HepG2 (cell line): ENCODE results near the gene HRG. TPM values are rescaled to one million over a fixed set of nuclear protein-coding genes. Genes with fewer than 3 reads are reported as not detected.

Source experiments
- BRF2 ChIP-seq: sonication (generic); formaldehyde crosslinking; IDR thresholded peaks from 2 replicates; pipeline ENCODE4 v1.8.1; 2022; ENCODE audit warnings: mild to moderate bottlenecking, missing genetic modification reagents
- FOXC1 ChIP-seq: sonication (generic); formaldehyde crosslinking; IDR thresholded peaks from 2 replicates; pipeline ENCODE4 v1.8.0; 2022; ENCODE audit warnings: mild to moderate bottlenecking, missing genetic modification reagents, borderline replicate concordance
- FOXP1 ChIP-seq, 2 experiments: fragments of 450-650 bp in 1 of 2; IDR thresholded peaks; 2 replicates each; pipeline ENCODE4 v1.6.1; 2017 to 2018; ENCODE audit warnings: antibody characterized with exemption in 1 of 2
- HBP1 ChIP-seq: IDR thresholded peaks from 2 replicates; pipeline ENCODE4 v1.6.1; 2016; ENCODE audit warnings: low read depth, control low read depth
- IRX3 ChIP-seq: sonication (generic); formaldehyde crosslinking; IDR thresholded peaks from 2 replicates; pipeline ENCODE4 v1.8.1; 2023; ENCODE audit warnings: mild to moderate bottlenecking, low read depth, missing genetic modification reagents, borderline replicate concordance
- KLF16 ChIP-seq, 2 experiments: sonication (generic) in 1 of 2; formaldehyde crosslinking in 1 of 2; IDR thresholded peaks; 2 replicates each; pipeline versions ENCODE4 v1.6.1 to v1.8.0; 2016 to 2023; ENCODE audit warnings: missing genetic modification reagents in 2 of 2, missing compliant biosample characterization in 1 of 2
- MTA1 ChIP-seq: sonication (generic); formaldehyde crosslinking; IDR thresholded peaks from 2 replicates; pipeline ENCODE4 v1.4.0; 2020; ENCODE audit warnings: missing genetic modification reagents, mild to moderate bottlenecking, borderline replicate concordance
- NFRKB ChIP-seq: fragments of 450-650 bp; IDR thresholded peaks from 2 replicates; pipeline ENCODE4 v1.6.1; 2017
- PBX2 ChIP-seq: IDR thresholded peaks from 2 replicates; pipeline ENCODE4 v1.6.1; 2016; ENCODE audit warnings: control low read depth
- PHF8 ChIP-seq: sonication (generic); formaldehyde crosslinking; IDR thresholded peaks from 2 replicates; pipeline ENCODE4 v1.5.0; 2020; ENCODE audit warnings: missing genetic modification reagents
- PITX1 ChIP-seq: sonication (generic); formaldehyde crosslinking; IDR thresholded peaks from 2 replicates; pipeline ENCODE4 v1.5.1; 2020; ENCODE audit warnings: mild to moderate bottlenecking, missing genetic modification reagents
- RBFOX2 ChIP-seq: fragments of 200-400 bp; formaldehyde crosslinking; IDR thresholded peaks from 2 replicates; pipeline ENCODE4 v1.6.1; 2017; ENCODE audit warnings: low read depth, mild to moderate bottlenecking, low read length
- RBM22 ChIP-seq: fragments of 200-400 bp; formaldehyde crosslinking; optimal IDR thresholded peaks from 2 replicates; pipeline ENCODE3; 2017; ENCODE audit warnings: mild to moderate bottlenecking, low read length, moderate library complexity
- THYN1 ChIP-seq: sonication (generic); formaldehyde crosslinking; IDR thresholded peaks from 2 replicates; pipeline ENCODE4 v1.8.1; 2023; ENCODE audit warnings: low read depth, mild to moderate bottlenecking, moderate library complexity, missing genetic modification reagents, borderline replicate concordance
- ZNF160 ChIP-seq: sonication (generic); formaldehyde crosslinking; IDR thresholded peaks from 2 replicates; pipeline ENCODE4 v1.8.0; 2022; ENCODE audit warnings: mild to moderate bottlenecking, inconsistent platforms, missing genetic modification reagents
- ZNF251 ChIP-seq: sonication (generic); formaldehyde crosslinking; IDR thresholded peaks from 2 replicates; pipeline ENCODE4 v1.9.0; 2021; ENCODE audit warnings: mild to moderate bottlenecking, missing genetic modification reagents
- ZNF329 ChIP-seq: sonication (generic); formaldehyde crosslinking; IDR thresholded peaks from 2 replicates; pipeline ENCODE4 v1.9.0; 2021; ENCODE audit warnings: low read depth, mild to moderate bottlenecking, missing genetic modification reagents
- ZNF556 ChIP-seq: sonication (generic); formaldehyde crosslinking; IDR thresholded peaks from 2 replicates; pipeline ENCODE4 v1.4.0; 2020; ENCODE audit warnings: mild to moderate bottlenecking, missing genetic modification reagents, borderline replicate concordance
- ZNF710 ChIP-seq: sonication (generic); formaldehyde crosslinking; IDR thresholded peaks from 2 replicates; pipeline ENCODE4 v1.5.0; 2020; ENCODE audit warnings: mild to moderate bottlenecking, missing genetic modification reagents, borderline replicate concordance
- ZNF737 ChIP-seq: sonication (generic); formaldehyde crosslinking; IDR thresholded peaks from 2 replicates; pipeline ENCODE4 v1.5.0; 2020; ENCODE audit warnings: missing genetic modification reagents, mild to moderate bottlenecking, borderline replicate concordance
- polyA plus RNA-seq, 8 experiments: library from polyadenylated mRNA; depleted of rRNA in 3 of 8; stranded (reverse) in 7 of 8; unstranded in 1 of 8; fragments of >200 nt; fragmentation: Illumina TruSeq in 4 of 8; extraction: Trizol in 4 of 8; gene quantifications; 2 replicates each; pipeline versions ENCODE4 v1.2.1 to v1.2.3, GENCODE V29; 2011 to 2016; ENCODE audit warnings: low read depth in 4 of 8, missing spikeins in 1 of 8, mixed read lengths in 1 of 8; ENCODE audit not compliant: insufficient read depth in 1 of 8
- total RNA-seq, 5 experiments: library from RNA; depleted of rRNA; stranded (reverse); fragments of >200 nt; fragmentation: Illumina TruSeq; extraction: Trizol; gene quantifications; 2 replicates each; pipeline ENCODE4 v1.2.3, GENCODE V29; 2016; ENCODE audit warnings: low read depth in 1 of 5
- TF ChIP-seq, protein P1 (sequence below): sonication (generic); formaldehyde crosslinking; IDR thresholded peaks from 2 replicates; pipeline ENCODE4 v1.5.1; 2020; ENCODE audit warnings: mild to moderate bottlenecking, missing genetic modification reagents, borderline replicate concordance

The HRG gene
- total and polyA plus RNA-seq, 2 of the 13 experiments (the other 11 are each of a cell fraction or from before 2014, with no cell fraction given): 0.09 to 0.11 TPM

GRCh38 chr3:186617036-186617946, 48.5 kb upstream of the HRG start (continued):
- TF ChIP-seq, protein P1, sequence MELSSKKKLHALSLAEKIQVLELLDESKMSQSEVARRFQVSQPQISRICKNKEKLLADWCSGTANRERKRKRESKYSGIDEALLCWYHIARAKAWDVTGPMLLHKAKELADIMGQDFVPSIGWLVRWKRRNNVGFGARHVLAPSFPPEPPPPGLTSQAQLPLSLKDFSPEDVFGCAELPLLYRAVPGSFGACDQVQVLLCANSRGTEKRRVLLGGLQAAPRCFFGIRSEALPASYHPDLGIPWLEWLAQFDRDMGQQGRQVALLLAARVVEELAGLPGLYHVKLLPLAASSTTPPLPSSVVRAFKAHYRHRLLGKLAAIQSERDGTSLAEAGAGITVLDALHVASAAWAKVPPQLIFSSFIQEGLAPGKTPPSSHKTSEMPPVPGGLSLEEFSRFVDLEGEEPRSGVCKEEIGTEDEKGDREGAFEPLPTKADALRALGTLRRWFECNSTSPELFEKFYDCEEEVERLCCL (CRISPR knock-in tag): 0 out of 2 replicates have a peak, but pooled peaks have one; percentile 63
- TF ChIP-seq NFRKB (no peak), PBX2 (no peak), PHF8 (CRISPR knock-in tag) (0 out of 2 replicates have a peak, but pooled peaks have one; percentile 30), ZNF556 (CRISPR knock-in tag) (no peak; the same call in 1 of the 2 replicates), BRF2 (no peak), ZNF251 (CRISPR knock-in tag) (no peak), PITX1 (CRISPR knock-in tag) (no peak; the same call in 1 of the 2 replicates), ZNF329 (CRISPR knock-in tag) (0 out of 2 replicates have a peak, but pooled peaks have one; percentile 61), ZNF737 (no peak), FOXP1 (IDR thresholded peaks at IDR 0.05) (no peak), FOXP1 (CRISPR knock-in tag; IDR thresholded peaks at IDR 0.05) (no peak), FOXC1 (CRISPR knock-in tag) (no peak), ZNF160 (CRISPR knock-in tag) (no peak), RBM22 (peak; percentile 93), RBFOX2 (peak; percentile 96), ZNF710 (CRISPR knock-in tag) (no peak; the same call in 1 of the 2 replicates), HBP1 (CRISPR knock-in tag) (peak; percentile 71; the same call in 1 of the 2 replicates), MTA1 (CRISPR knock-in tag) (no peak), THYN1 (CRISPR knock-in tag) (no peak), KLF16 (CRISPR knock-in tag; IDR thresholded peaks at IDR 0.05) (no peak; a peak in 1 of 4 replicates), IRX3 (0 out of 2 replicates have a peak, but pooled peaks have one; percentile 15)
